ENCODE results near the gene CSMD2. TPM values are rescaled to one million over a fixed set of nuclear protein-coding genes. Genes with fewer than 3 reads are reported as not detected.

The CSMD2 gene
- polyA plus RNA-seq, 1 donor, result 0.36 TPM

GRCh38 chr1:33984906-33985565 lies 180.0 kb downstream of the CSMD2 start:
- H3K4me1 ChIP-seq (ENCODE audit: control insufficient read depth, insufficient read depth, low read length), result no peaks in the 10 kb centered on the region
- no peak for DNase-seq
- H3K4me3 ChIP-seq (ENCODE audit: low read length), result no peak overlapping the region
- H3K36me3 ChIP-seq (ENCODE audit: control insufficient read depth, insufficient read depth, low read length), result no peaks in the 10 kb centered on the region
- H3K27ac ChIP-seq (ENCODE audit: low read length), result no peak overlapping the region
- H3K9me3 ChIP-seq (ENCODE audit: control insufficient read depth, low read depth, low read length), result no peaks in the 10 kb centered on the region
- H3K27me3 ChIP-seq (ENCODE audit: control insufficient read depth, insufficient read depth, low read length), result peaks cover 2% of the 10 kb centered on the region
- no CpG with 5 or more reads among the region's 13 CpGs for WGBS (ENCODE audit: insufficient coverage, low lambda C conversion rate)

GRCh38 chr1:33982419-33982818 lies 182.6 kb downstream of the CSMD2 start:
- H3K27me3 ChIP-seq (ENCODE audit: control insufficient read depth, insufficient read depth, low read length), result peaks cover 2% of the 10 kb centered on the region
- WGBS (ENCODE audit: insufficient coverage, low lambda C conversion rate), result no CpG with 5 or more reads among the region's 5 CpGs
- no peaks in the 10 kb centered on the region for H3K9me3 ChIP-seq (ENCODE audit: control insufficient read depth, low read depth, low read length)
- DNase-seq, result no peak
- no peaks in the 10 kb centered on the region for H3K4me1 ChIP-seq (ENCODE audit: control insufficient read depth, insufficient read depth, low read length)
- H3K27ac ChIP-seq (ENCODE audit: low read length), result no peak overlapping the region
- H3K4me3 ChIP-seq (ENCODE audit: low read length), result no peak overlapping the region
- no peaks in the 10 kb centered on the region for H3K36me3 ChIP-seq (ENCODE audit: control insufficient read depth, insufficient read depth, low read length)

GRCh38 chr1:33979341-33979740 lies 185.7 kb downstream of the CSMD2 start:
- no CpG with 5 or more reads among the region's 4 CpGs for whole genome bisulfite sequencing (ENCODE audit: insufficient coverage, low lambda C conversion rate)

GRCh38 chr1:33975961-33976360 lies 189.1 kb downstream of the CSMD2 start:
- Histone ChIP-seq H3K4me1 (ENCODE audit: control insufficient read depth, insufficient read depth, low read length) (no peaks in the 10 kb centered on the region), H3K9me3 (ENCODE audit: control insufficient read depth, low read depth, low read length) (no peaks in the 10 kb centered on the region), H3K4me3 (ENCODE audit: low read length) (no peak overlapping the region), H3K27ac (ENCODE audit: low read length) (no peak overlapping the region), H3K27me3 (ENCODE audit: control insufficient read depth, insufficient read depth, low read length) (peaks cover 5% of the 10 kb centered on the region), H3K36me3 (ENCODE audit: control insufficient read depth, insufficient read depth, low read length) (no peaks in the 10 kb centered on the region)
- WGBS (ENCODE audit: insufficient coverage, low lambda C conversion rate), result 100% methylated on average over 1 of the region's 3 CpGs
- DNase-seq, result no peak

More at GRCh38 chr1:33979341-33979740, 185.7 kb downstream of the CSMD2 start:
- H3K4me3 ChIP-seq (ENCODE audit: low read length), result no peak overlapping the region
- H3K9me3 ChIP-seq (ENCODE audit: control insufficient read depth, low read depth, low read length), result no peaks in the 10 kb centered on the region
- H3K27me3 ChIP-seq (ENCODE audit: control insufficient read depth, insufficient read depth, low read length), result peaks cover 5% of the 10 kb centered on the region
- H3K36me3 ChIP-seq (ENCODE audit: control insufficient read depth, insufficient read depth, low read length), result no peaks in the 10 kb centered on the region
- DNase-seq, result no peak
- H3K27ac ChIP-seq (ENCODE audit: low read length), result no peak overlapping the region
- H3K4me1 ChIP-seq (ENCODE audit: control insufficient read depth, insufficient read depth, low read length), result no peaks in the 10 kb centered on the region

GRCh38 chr1:33973799-33974545 lies 191.1 kb downstream of the CSMD2 start:
- H3K36me3 ChIP-seq (ENCODE audit: control insufficient read depth, insufficient read depth, low read length), result no peaks in the 10 kb centered on the region
- no peak overlapping the region for H3K4me3 ChIP-seq (ENCODE audit: low read length)
- H3K9me3 ChIP-seq (ENCODE audit: control insufficient read depth, low read depth, low read length), result no peaks in the 10 kb centered on the region
- peak in 1 of 2 donors; percentile 8 for DNase-seq
- peaks cover 5% of the 10 kb centered on the region for H3K27me3 ChIP-seq (ENCODE audit: control insufficient read depth, insufficient read depth, low read length)
- H3K4me1 ChIP-seq (ENCODE audit: control insufficient read depth, insufficient read depth, low read length), result no peaks in the 10 kb centered on the region
- H3K27ac ChIP-seq (ENCODE audit: low read length), result no peak overlapping the region
- no CpG with 5 or more reads among the region's 8 CpGs for WGBS (ENCODE audit: insufficient coverage, low lambda C conversion rate)

- WGBS (ENCODE audit: insufficient coverage, low lambda C conversion rate), result no CpG with 5 or more reads among the region's 10 CpGs
Observed at GRCh38 chr1:33972676-33973395, 192.2 kb downstream of the CSMD2 start.

GRCh38 chr1:33971913-33972312 lies 193.1 kb downstream of the CSMD2 start:
- Histone ChIP-seq H3K9me3 (ENCODE audit: control insufficient read depth, low read depth, low read length) (no peaks in the 10 kb centered on the region), H3K27me3 (ENCODE audit: control insufficient read depth, insufficient read depth, low read length) (peaks cover 4% of the 10 kb centered on the region), H3K4me3 (ENCODE audit: low read length) (no peak overlapping the region), H3K27ac (ENCODE audit: low read length) (no peak overlapping the region), H3K36me3 (ENCODE audit: control insufficient read depth, insufficient read depth, low read length) (no peaks in the 10 kb centered on the region), H3K4me1 (ENCODE audit: control insufficient read depth, insufficient read depth, low read length) (no peaks in the 10 kb centered on the region)
- no peak for DNase-seq
- no CpG with 5 or more reads among the region's 7 CpGs for WGBS (ENCODE audit: insufficient coverage, low lambda C conversion rate)

More at GRCh38 chr1:33972676-33973395, 192.2 kb downstream of the CSMD2 start:
- H3K4me3 ChIP-seq (ENCODE audit: low read length), result no peak overlapping the region
- no peak overlapping the region for H3K27ac ChIP-seq (ENCODE audit: low read length)
- no peaks in the 10 kb centered on the region for H3K4me1 ChIP-seq (ENCODE audit: control insufficient read depth, insufficient read depth, low read length)
- H3K27me3 ChIP-seq (ENCODE audit: control insufficient read depth, insufficient read depth, low read length), result peaks cover 5% of the 10 kb centered on the region
- no peaks in the 10 kb centered on the region for H3K36me3 ChIP-seq (ENCODE audit: control insufficient read depth, insufficient read depth, low read length)
- no peaks in the 10 kb centered on the region for H3K9me3 ChIP-seq (ENCODE audit: control insufficient read depth, low read depth, low read length)
- DNase-seq, result no peak

GRCh38 chr1:33971018-33971710 lies 193.9 kb downstream of the CSMD2 start:
- Histone ChIP-seq H3K9me3 (ENCODE audit: control insufficient read depth, low read depth, low read length) (no peaks in the 10 kb centered on the region), H3K36me3 (ENCODE audit: control insufficient read depth, insufficient read depth, low read length) (no peaks in the 10 kb centered on the region), H3K27ac (ENCODE audit: low read length) (no peak overlapping the region), H3K4me3 (ENCODE audit: low read length) (no peak overlapping the region), H3K27me3 (ENCODE audit: control insufficient read depth, insufficient read depth, low read length) (peaks cover 2% of the 10 kb centered on the region), H3K4me1 (ENCODE audit: control insufficient read depth, insufficient read depth, low read length) (no peaks in the 10 kb centered on the region)
- WGBS (ENCODE audit: insufficient coverage, low lambda C conversion rate), result no CpG with 5 or more reads among the region's 17 CpGs
- peak in 1 of 2 donors; percentile 16 for DNase-seq

GRCh38 chr1:33970148-33970825 lies 194.7 kb downstream of the CSMD2 start:
- no CpG with 5 or more reads among the region's 5 CpGs for WGBS (ENCODE audit: insufficient coverage, low lambda C conversion rate)
- Histone ChIP-seq H3K36me3 (ENCODE audit: control insufficient read depth, insufficient read depth, low read length) (no peaks in the 10 kb centered on the region), H3K9me3 (ENCODE audit: control insufficient read depth, low read depth, low read length) (no peaks in the 10 kb centered on the region), H3K4me3 (ENCODE audit: low read length) (no peak overlapping the region), H3K27ac (ENCODE audit: low read length) (no peak overlapping the region), H3K27me3 (ENCODE audit: control insufficient read depth, insufficient read depth, low read length) (no peaks in the 10 kb centered on the region), H3K4me1 (ENCODE audit: control insufficient read depth, insufficient read depth, low read length) (no peaks in the 10 kb centered on the region)
- DNase-seq, result no peak
